Measurements from ENCODE around the gene TNFRSF21. TPM values are rescaled to one million over a fixed set of nuclear protein-coding genes. Genes with fewer than 3 reads are reported as not detected.
A peak's percentile ranks its signal among the peaks of the same experiment; 100 is the strongest.

The TNFRSF21 gene
- total RNA-seq, 1 experiment from 2014 or later = 106 TPM

DNA sequence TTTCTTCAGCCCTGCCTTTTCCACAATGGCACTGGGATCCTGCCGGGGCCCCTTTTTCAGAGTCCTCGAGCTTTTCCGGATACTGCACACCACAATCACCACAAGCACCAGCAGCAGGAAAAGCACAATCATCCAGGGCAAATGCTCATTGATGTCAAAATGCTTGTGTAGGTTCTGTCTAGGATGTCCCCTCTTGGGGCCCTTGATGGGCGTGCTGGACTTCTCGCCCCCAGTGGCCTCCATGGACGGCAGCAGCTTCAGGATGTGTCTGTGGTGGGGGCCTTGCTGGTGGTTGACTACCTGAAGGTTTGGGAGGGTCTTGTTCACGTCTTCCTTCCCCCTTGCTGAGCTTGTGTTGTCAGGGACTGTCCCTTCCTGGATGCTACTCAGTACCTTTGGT is 25.7 kb downstream of the TNFRSF21 start:
- H3K9me3 ChIP-seq (ENCODE audit: low read length) = no peaks in the 10 kb centered on the region
- CTCF ChIA-PET = no interaction called here
- BruUV-seq (replicated peaks) = TSS peak; percentile 20

DNA sequence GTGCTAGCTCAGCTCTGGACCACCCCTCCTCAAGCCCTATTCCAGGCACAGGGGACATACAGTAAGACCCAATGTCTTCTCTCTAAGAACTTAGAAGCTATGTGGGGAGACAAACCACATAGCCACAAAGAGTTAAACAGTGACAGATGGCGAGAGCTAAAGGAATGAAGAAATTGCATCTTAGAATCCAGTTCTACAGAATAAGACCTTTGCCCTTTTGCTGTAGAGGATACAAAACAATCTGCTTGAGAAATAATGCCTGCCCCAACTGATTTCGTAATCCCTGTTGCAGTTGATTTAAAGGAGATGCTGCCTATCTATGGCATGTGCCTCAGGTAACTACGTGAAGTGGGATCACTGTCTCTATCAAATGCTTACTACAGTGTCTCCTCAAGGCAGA is 31.2 kb downstream of the TNFRSF21 start:
- ChIA-PET POLR2A (ENCODE audit: unreplicated experiment) (no interaction called here), CTCF (no interaction called here)
- TF ChIP-seq EZH2 (IDR thresholded peaks at IDR 0.05; ENCODE audit: low read length, unreplicated experiment) = no peak
- TF ChIP-seq CTCF (conservative IDR thresholded peaks at IDR 0.05; ENCODE audit: low read depth, low read length) = no peak
- no peak for TF ChIP-seq EZH2phosphoT487 (IDR thresholded peaks at IDR 0.05; ENCODE audit: borderline replicate concordance, low read length)
- H3K9me2 ChIP-seq (replicated peaks; ENCODE audit: low read length) = no peaks in the 10 kb centered on the region
- H3K4me1 ChIP-seq (ENCODE audit: insufficient read depth, low read length) = no peaks in the 10 kb centered on the region
- DNase-seq = no peak
- no peaks in the 10 kb centered on the region for H3F3A ChIP-seq (ENCODE audit: low read length, unreplicated experiment)
- no peak overlapping the region for H2AFZ ChIP-seq (ENCODE audit: low read length)
- H3K4me3 ChIP-seq (ENCODE audit: low read length) = no peak overlapping the region
- intact Hi-C loops (cut with micrococcal nuclease) = no loop called here
- no peaks in the 10 kb centered on the region for H3K27me3 ChIP-seq (ENCODE audit: low read length)
- peaks cover 36% of the 10 kb centered on the region for H4K20me1 ChIP-seq (ENCODE audit: low read length)
- no TSS peak for BruUV-seq (replicated peaks)
- no peak overlapping the region for H3K9ac ChIP-seq (ENCODE audit: low read length)
- no peak overlapping the region for H3K27ac ChIP-seq (ENCODE audit: low read length)
- H3K79me2 ChIP-seq (ENCODE audit: low read length) = peaks cover 94% of the 10 kb centered on the region
- no peak for ATAC-seq
- no peak overlapping the region for H3K4me2 ChIP-seq (ENCODE audit: low read length)
- peaks cover 68% of the 10 kb centered on the region for H3K36me3 ChIP-seq (ENCODE audit: low read depth, low read length)
- no peaks in the 10 kb centered on the region for H3K9me3 ChIP-seq (ENCODE audit: low read length)

More for the DNA sequence above, 25.7 kb downstream of the TNFRSF21 start:
- no peak overlapping the region for H3K4me2 ChIP-seq (ENCODE audit: low read length)
- H3K9ac ChIP-seq (ENCODE audit: low read length) = no peak overlapping the region
- H2AFZ ChIP-seq (ENCODE audit: low read length) = no peak overlapping the region
- ATAC-seq = no peak
- no peak for TF ChIP-seq EZH2phosphoT487 (IDR thresholded peaks at IDR 0.05; ENCODE audit: borderline replicate concordance, low read length)
- TF ChIP-seq CTCF (conservative IDR thresholded peaks at IDR 0.05; ENCODE audit: low read depth, low read length) = no peak
- TF ChIP-seq EZH2 (IDR thresholded peaks at IDR 0.05; ENCODE audit: low read length, unreplicated experiment) = no peak
- peaks cover 46% of the 10 kb centered on the region for H4K20me1 ChIP-seq (ENCODE audit: low read length)
- no peak overlapping the region for H3K27ac ChIP-seq (ENCODE audit: low read length)
- H3F3A ChIP-seq (ENCODE audit: low read length, unreplicated experiment) = no peaks in the 10 kb centered on the region
- POLR2A ChIA-PET (ENCODE audit: unreplicated experiment) = no interaction called here
- H3K27me3 ChIP-seq (ENCODE audit: low read length) = no peaks in the 10 kb centered on the region
- intact Hi-C loops (cut with micrococcal nuclease) = no loop called here
- no peak overlapping the region for H3K4me3 ChIP-seq (ENCODE audit: low read length)
- no peak for DNase-seq
- H3K9me2 ChIP-seq (replicated peaks; ENCODE audit: low read length) = no peaks in the 10 kb centered on the region
- H3K79me2 ChIP-seq (ENCODE audit: low read length) = peaks cover 95% of the 10 kb centered on the region
- H3K36me3 ChIP-seq (ENCODE audit: low read depth, low read length) = peaks cover 70% of the 10 kb centered on the region
- 0 out of 2 replicates have a peak, but pooled peaks cover 6% of the 10 kb centered on the region for H3K4me1 ChIP-seq (ENCODE audit: insufficient read depth, low read length)

GRCh38 chr6:47277702-47278101 is 32.0 kb downstream of the TNFRSF21 start:
- Histone ChIP-seq H3K9me3 (ENCODE audit: low read length) (no peaks in the 10 kb centered on the region), H2AFZ (ENCODE audit: low read length) (no peak overlapping the region), H3K4me2 (ENCODE audit: low read length) (no peak overlapping the region), H3K9me2 (replicated peaks; ENCODE audit: low read length) (no peaks in the 10 kb centered on the region), H3K36me3 (ENCODE audit: low read depth, low read length) (peaks cover 59% of the 10 kb centered on the region), H3K27ac (ENCODE audit: low read length) (no peak overlapping the region), H3F3A (ENCODE audit: low read length, unreplicated experiment) (no peaks in the 10 kb centered on the region), H3K27me3 (ENCODE audit: low read length) (no peaks in the 10 kb centered on the region), H3K9ac (ENCODE audit: low read length) (no peak overlapping the region), H3K79me2 (ENCODE audit: low read length) (peaks cover 94% of the 10 kb centered on the region), H3K4me3 (ENCODE audit: low read length) (no peak overlapping the region), H3K4me1 (ENCODE audit: insufficient read depth, low read length) (no peaks in the 10 kb centered on the region), H4K20me1 (ENCODE audit: low read length) (peaks cover 29% of the 10 kb centered on the region)
- DNase-seq (no peak), ATAC-seq (no peak)
- intact Hi-C loops (cut with micrococcal nuclease) = no loop called here
- ChIA-PET CTCF (no interaction called here), POLR2A (ENCODE audit: unreplicated experiment) (interaction anchor here (0.6 kb wide), 1 partner anchor 292 kb away, joined by 3 read pairs; no protein-coding TSS in a partner anchor)
- no TSS peak for BruUV-seq (replicated peaks)
- TF ChIP-seq EZH2phosphoT487 (IDR thresholded peaks at IDR 0.05; ENCODE audit: borderline replicate concordance, low read length) (no peak), CTCF (conservative IDR thresholded peaks at IDR 0.05; ENCODE audit: low read depth, low read length) (no peak), EZH2 (IDR thresholded peaks at IDR 0.05; ENCODE audit: low read length, unreplicated experiment) (no peak)
